DND-41 (cell line): ENCODE measurements around the gene GALNT18.

Source experiments
- ATAC-seq: fragments of 200-7000 bp; cut with Tn5 transposase; 3 replicates; pipeline ENCODE4 v1.9.1; 2021; ENCODE audit warnings: low read depth; ENCODE audit not compliant: insufficient read depth
- DNase-seq: peaks from one replicate; pipeline ENCODE4 v3.0.0-alpha.2; 2020
- H2AFZ ChIP-seq: 2 replicates; pipeline ENCODE4 v1.6.0; 2012; ENCODE audit warnings: low read depth, low read length
- H3K27ac ChIP-seq: 2 replicates; pipeline ENCODE4 v1.5.1; 2012; ENCODE audit warnings: low read length, inconsistent platforms
- H3K27me3 ChIP-seq: fragments of 200-600 bp; sonication (generic); 2 replicates; pipeline ENCODE4 v1.6.0; 2012; ENCODE audit warnings: low read length, mild to moderate bottlenecking, inconsistent platforms; ENCODE audit not compliant: insufficient read depth, poor library complexity
- H3K36me3 ChIP-seq: 2 replicates; pipeline ENCODE4 v1.5.1; 2012; ENCODE audit warnings: low read length, inconsistent platforms; ENCODE audit not compliant: insufficient read depth
- H3K4me1 ChIP-seq: 2 replicates; pipeline ENCODE4 v1.5.1; 2012; ENCODE audit warnings: mild to moderate bottlenecking, low read length; ENCODE audit not compliant: insufficient read depth
- H3K4me2 ChIP-seq: 2 replicates; pipeline ENCODE4 v1.6.0; 2012; ENCODE audit warnings: mild to moderate bottlenecking, moderate library complexity, low read length, inconsistent platforms; ENCODE audit not compliant: insufficient read depth
- H3K4me3 ChIP-seq, 2 experiments: fragments of 200-600 bp in 1 of 2; shearing (Covaris generic) in 1 of 2; 2 replicates each; pipeline ENCODE4 v1.5.1; 2012 to 2016; ENCODE audit warnings: inconsistent platforms in 2 of 2, low read length in 2 of 2, mild to moderate bottlenecking in 2 of 2, low read depth in 1 of 2, moderate library complexity in 1 of 2
- H3K79me2 ChIP-seq: 2 replicates; pipeline ENCODE4 v1.6.0; 2012; ENCODE audit warnings: low read length, inconsistent platforms; ENCODE audit not compliant: insufficient read depth
- H3K9ac ChIP-seq: 2 replicates; pipeline ENCODE4 v1.6.0; 2012; ENCODE audit warnings: low read depth, mild to moderate bottlenecking, inconsistent platforms, low read length, moderate library complexity
- H3K9me3 ChIP-seq: 2 replicates; pipeline ENCODE4 v1.5.1; 2012; ENCODE audit warnings: low read length, moderate library complexity, mild to moderate bottlenecking, inconsistent platforms; ENCODE audit not compliant: insufficient read depth, severe bottlenecking
- H4K20me1 ChIP-seq: 2 replicates; pipeline ENCODE4 v1.6.0; 2012; ENCODE audit warnings: low read length; ENCODE audit not compliant: insufficient read depth
- EZH2 ChIP-seq: IDR thresholded peaks from 3 replicates; pipeline ENCODE4 v1.6.1; 2012; ENCODE audit warnings: borderline replicate concordance, low read depth, mild to moderate bottlenecking, moderate library complexity, low read length, inconsistent platforms; ENCODE audit not compliant: severe bottlenecking
- TF ChIP-seq, protein P1 (sequence below): IDR thresholded peaks from 2 replicates; pipeline ENCODE4 v1.5.1; 2012; ENCODE audit warnings: borderline replicate concordance, low read length, moderate library complexity, mild to moderate bottlenecking; ENCODE audit not compliant: poor library complexity, severe bottlenecking; ENCODE audit errors: extremely low read depth

GALNT18 gene

DNA sequence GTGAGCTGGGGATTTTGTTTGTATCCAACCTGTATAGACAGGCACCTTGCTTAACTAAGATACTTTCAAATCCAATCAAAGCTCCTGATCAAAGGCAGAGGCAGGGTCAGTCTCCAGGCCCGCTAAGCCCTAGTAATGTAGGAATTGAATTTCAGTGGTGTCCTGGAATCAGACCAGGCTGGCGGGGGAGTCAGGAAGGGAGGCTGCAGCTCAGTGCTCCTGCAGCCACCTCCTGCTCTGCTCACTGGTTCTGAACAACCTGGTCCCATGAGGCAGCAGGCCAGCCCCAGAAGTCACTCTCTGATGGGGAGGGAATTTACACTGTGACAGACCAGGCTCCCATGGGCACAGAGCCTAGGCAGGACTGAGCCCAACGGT is 38.5 kb upstream of the GALNT18 start:
- Histone ChIP-seq H3K9ac (no peak overlapping the region), H3K4me3 (no peak overlapping the region), H3K36me3 (no peaks in the 10 kb centered on the region), H3K4me1 (no peaks in the 10 kb centered on the region), H2AFZ (no peak overlapping the region), H3K4me2 (no peak overlapping the region), H4K20me1 (no peaks in the 10 kb centered on the region), H3K9me3 (no peaks in the 10 kb centered on the region), H3K27me3 (peaks cover 20% of the 10 kb centered on the region), H3K79me2 (no peaks in the 10 kb centered on the region), H3K27ac (no peak overlapping the region)
- no peak for ATAC-seq
- no peak for DNase-seq
- no peak for TF ChIP-seq EZH2
- TF ChIP-seq, protein P1, sequence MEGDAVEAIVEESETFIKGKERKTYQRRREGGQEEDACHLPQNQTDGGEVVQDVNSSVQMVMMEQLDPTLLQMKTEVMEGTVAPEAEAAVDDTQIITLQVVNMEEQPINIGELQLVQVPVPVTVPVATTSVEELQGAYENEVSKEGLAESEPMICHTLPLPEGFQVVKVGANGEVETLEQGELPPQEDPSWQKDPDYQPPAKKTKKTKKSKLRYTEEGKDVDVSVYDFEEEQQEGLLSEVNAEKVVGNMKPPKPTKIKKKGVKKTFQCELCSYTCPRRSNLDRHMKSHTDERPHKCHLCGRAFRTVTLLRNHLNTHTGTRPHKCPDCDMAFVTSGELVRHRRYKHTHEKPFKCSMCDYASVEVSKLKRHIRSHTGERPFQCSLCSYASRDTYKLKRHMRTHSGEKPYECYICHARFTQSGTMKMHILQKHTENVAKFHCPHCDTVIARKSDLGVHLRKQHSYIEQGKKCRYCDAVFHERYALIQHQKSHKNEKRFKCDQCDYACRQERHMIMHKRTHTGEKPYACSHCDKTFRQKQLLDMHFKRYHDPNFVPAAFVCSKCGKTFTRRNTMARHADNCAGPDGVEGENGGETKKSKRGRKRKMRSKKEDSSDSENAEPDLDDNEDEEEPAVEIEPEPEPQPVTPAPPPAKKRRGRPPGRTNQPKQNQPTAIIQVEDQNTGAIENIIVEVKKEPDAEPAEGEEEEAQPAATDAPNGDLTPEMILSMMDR: no peak

DNA sequence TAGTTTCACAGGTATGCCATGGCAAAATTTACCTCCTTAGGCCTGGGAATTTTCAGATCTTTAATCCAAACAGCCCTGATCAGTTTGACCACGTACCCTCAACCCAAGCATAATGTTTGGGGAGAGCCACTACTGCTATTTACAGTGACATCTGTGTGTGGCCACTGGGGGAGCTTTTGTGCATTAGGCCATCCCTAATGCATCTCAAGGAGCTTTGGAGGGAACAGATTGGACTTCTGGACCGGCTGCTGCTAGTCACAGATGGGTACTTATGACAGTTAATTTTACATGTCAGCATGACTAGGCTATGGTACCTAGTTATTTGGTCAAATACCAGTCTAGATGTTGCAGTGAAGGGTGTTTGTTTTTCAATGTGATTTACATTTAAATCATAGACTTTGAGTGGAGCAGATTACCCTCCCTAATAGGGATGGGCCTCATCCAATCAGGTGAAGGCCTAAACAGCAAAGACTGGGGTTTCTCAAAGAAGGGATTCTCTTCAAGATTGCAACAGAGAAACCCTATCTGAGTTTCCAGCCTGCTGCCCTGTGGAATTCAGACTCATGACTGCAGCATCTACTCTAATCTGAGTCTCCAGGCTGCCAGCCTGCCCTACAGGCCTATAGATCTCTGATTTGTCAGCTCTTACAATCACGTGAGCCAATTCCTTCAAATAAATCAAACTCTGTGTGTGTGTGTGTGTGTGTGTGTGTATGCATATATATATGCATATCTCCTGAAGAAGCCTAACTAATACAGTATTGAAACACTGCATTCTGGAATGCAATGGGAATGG is 38.0 kb upstream of the GALNT18 start:
- no peaks in the 10 kb centered on the region for H3K4me1 ChIP-seq
- ATAC-seq (no peak), DNase-seq (no peak)
- H3K4me3 ChIP-seq: no peak overlapping the region
- no peaks in the 10 kb centered on the region for H3K9me3 ChIP-seq
- no peaks in the 10 kb centered on the region for H3K36me3 ChIP-seq
- no peaks in the 10 kb centered on the region for H4K20me1 ChIP-seq
- TF ChIP-seq EZH2: no peak
- TF ChIP-seq, protein P1: peak; percentile 26
- no peaks in the 10 kb centered on the region for H3K79me2 ChIP-seq
- peaks cover 19% of the 10 kb centered on the region for H3K27me3 ChIP-seq
- H2AFZ ChIP-seq: no peak overlapping the region
- H3K9ac ChIP-seq: no peak overlapping the region
- no peak overlapping the region for H3K27ac ChIP-seq
- no peak overlapping the region for H3K4me2 ChIP-seq

DNA sequence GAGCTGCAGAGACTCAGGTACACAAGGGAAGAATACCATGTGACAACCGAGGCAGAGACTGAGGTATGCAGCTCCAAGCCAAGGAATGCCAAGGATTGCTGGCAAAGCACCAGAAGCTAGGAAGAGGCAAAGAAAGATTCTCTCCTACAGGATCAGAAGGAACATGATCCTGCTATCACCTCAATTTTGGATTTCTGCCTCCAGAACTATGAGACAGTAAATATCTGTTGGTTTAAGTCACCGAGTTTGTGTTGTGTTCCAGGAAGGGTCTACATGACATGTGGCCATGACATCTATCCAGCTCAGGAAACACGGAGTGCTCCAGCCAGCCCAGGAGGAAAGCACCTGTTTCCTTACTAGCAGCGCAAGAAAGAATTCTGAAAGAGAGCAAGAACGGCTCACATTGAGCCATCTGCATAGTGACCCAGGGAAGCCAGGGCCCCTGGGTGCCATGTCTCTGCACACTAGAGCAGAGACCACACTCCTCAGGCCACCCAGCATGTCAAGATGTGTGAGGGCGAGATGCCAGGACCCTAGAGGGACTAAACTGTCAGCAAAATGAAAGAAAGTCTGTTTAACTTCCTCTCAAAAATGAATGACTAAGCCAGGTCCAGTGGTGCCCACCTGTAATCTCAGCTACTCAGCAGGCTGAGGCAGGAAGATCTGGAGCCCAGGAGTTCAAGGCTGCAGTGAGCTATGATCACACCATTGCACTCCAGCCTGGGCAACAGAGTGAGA is 35.6 kb upstream of the GALNT18 start:
- ATAC-seq: no peak
- Histone ChIP-seq H3K79me2 (no peaks in the 10 kb centered on the region), H3K27ac (no peak overlapping the region), H3K9ac (no peak overlapping the region), H3K27me3 (peaks cover 10% of the 10 kb centered on the region), H3K4me1 (no peaks in the 10 kb centered on the region), H3K36me3 (no peaks in the 10 kb centered on the region), H3K4me3 (no peak overlapping the region), H3K4me2 (no peak overlapping the region), H3K9me3 (no peaks in the 10 kb centered on the region), H4K20me1 (no peaks in the 10 kb centered on the region), H2AFZ (no peak overlapping the region)
- no peak for TF ChIP-seq EZH2
- TF ChIP-seq, protein P1: no peak
- DNase-seq: no peak
